Renal pelvis (tissue), 4 donors: ENCODE measurements around the gene DTD1. TPM values are rescaled to one million over a fixed set of nuclear protein-coding genes. Genes with fewer than 3 reads are reported as not detected.

ENCODE experiments used
- DNase-seq: peaks from one replicate; pipeline ENCODE4 v3.0.0-alpha.2; 2013
- polyA plus RNA-seq, 3 donors: library from polyadenylated mRNA; unstranded; fragments of 120-200 nt; gene quantifications; one replicate each; pipeline ENCODE4 v1.2.1, GENCODE V29; 2013; ENCODE audit not compliant: insufficient read length in 3 of 3

DTD1 gene
- polyA plus RNA-seq, 3 donors, result 30.3 to 35.5 (median 34.9) TPM

DNA sequence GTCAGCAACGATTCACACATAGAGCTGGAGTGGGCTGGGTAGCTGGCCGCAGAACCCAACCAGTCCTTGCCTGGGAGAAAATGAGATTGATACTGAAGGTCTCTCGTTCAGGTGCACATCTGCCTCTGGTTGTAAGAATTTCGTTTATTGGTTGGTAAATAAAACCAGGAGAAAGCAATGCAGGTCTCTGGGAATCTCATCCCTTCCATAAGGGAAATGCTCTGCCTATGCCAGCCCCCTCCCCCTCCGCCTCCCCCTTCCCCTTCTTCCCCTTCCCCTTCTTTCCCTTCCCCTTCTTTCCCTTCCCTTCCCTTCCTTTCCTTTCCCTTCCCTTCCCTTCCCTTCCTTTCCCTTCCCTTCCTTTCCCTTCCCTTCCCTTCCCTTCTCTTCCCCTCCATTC is 107.3 kb downstream of the DTD1 start:
- no peak for DNase-seq

DNA sequence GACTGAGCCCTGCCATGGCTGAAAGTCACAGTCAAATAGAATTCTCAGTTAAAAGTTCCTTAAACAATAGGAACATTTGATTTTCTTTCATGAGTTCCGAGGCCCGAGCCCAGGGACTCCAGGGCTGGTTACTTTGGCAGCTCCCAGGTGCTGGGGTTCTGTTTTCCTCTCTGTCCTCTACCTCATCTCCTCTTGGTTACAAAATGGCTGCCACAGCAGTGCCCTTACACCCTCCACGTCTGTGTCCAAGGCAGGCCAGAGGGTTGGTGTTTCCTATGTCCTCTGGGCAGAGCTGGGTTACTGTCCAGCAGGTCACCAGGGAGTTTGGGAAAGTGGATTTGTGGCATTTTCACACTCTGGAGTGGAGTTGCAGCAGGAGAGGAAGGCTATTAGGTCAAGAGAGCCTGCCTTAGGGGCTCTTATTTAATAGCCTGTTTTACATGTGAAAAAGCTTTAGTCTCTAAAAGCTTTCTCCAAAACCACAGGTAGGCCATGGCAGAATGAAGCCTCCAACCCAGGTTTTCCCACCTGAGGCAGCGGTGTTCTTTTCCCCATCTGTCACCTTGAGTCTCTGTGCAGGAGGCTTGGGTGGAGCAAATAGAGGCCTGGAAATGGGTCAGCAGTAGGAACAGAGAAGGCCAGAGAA is 111.0 kb downstream of the DTD1 start:
- no peak for DNase-seq

DNA sequence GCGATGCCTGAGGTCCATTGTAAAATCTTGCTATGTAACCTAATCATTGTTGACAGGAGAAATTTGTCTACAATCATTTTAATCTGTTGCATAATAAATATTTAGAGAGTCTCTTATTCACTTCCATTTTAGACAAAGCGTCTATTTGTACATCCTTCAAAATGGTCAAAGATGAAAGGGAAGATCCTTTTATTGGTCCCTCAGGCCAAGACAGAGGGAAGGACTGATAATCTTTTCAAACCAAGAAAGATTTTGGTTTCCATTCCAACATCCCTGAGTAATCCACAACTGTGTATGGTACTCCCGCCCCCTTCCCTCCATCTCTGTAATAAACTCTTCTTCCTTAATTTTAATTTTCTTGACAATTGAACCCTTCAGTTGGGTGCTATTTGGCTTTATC is 114.1 kb downstream of the DTD1 start:
- DNase-seq, result no peak

DNA sequence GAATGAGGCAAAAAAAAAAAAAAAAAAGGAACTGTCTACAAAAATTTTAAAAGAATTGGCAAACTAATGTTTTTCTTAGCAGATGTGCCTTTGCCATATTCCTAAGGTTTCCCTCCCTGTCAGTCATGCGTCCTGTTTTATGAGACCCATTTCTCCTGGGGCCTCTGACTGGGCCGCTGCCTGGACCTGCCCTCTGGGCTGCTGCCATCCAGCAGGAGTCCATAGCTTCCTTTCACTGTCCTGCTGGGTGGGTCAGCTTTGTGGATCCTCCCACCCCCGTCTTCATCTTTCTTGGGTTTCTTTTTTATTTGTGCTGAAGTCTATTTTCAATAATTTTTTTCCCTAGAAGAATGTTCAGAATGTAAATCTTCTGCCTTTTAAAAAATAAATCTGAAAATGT is 114.9 kb downstream of the DTD1 start:
- DNase-seq, result no peak

DNA sequence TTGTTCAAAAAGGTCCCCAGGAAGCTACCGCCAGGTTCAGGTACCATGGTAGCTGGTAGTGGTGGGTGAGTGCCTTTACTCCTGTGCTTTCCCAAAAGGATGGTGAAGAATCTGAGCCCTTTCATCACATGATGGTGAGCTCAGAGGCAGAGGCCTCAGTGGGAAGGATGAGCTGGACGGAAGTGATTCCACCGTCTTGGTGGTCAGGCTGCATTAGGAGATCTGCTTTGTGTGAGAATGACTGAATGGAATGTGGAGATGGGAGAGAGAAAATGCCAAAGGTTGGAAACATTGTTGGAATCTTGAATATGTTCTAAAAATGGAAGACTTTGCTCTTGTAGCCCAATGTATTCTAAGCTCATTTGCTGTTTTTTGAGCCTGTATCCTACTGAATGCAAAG is 117.6 kb downstream of the DTD1 start:
- no peak for DNase-seq

DNA sequence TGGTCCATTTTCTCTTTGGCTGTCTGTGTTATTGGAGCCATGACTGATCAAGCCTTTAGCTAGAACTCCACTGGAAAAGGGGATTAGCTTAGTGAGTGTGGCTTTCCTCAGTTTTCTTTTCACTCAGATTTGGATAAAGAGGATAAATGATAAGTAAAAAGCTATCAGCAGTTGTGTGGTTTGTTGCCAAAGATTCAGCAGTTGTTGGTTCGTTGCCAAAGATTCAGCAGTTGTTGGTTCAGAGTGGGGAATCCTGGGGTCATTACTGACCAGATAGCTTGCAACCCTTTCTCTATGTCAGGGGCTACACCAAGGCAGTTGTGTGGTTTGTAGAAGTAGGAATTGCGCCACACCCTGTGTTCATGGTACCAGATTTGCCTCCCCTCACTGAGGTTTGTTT is 118.1 kb downstream of the DTD1 start:
- no peak for DNase-seq

DNA sequence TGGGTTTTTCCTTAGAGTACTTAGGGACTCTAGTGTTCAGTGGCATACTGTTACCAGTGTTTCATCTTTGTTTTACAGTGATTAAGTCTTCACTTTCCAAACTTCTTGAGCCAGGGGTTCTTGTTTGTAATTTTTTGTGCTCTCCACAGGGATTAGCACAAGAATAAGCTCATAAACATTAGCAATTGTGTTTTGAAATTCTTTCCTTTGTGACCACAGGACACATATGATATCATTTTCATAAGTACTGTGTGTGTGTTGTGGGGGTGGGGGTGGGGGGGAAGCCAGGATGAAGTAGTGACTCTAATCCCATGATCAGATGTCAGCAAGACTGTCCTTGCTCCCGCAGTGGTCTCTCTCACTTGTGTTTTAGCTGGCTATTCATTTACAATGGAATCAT is 124.3 kb downstream of the DTD1 start:
- DNase-seq, result no peak

DNA sequence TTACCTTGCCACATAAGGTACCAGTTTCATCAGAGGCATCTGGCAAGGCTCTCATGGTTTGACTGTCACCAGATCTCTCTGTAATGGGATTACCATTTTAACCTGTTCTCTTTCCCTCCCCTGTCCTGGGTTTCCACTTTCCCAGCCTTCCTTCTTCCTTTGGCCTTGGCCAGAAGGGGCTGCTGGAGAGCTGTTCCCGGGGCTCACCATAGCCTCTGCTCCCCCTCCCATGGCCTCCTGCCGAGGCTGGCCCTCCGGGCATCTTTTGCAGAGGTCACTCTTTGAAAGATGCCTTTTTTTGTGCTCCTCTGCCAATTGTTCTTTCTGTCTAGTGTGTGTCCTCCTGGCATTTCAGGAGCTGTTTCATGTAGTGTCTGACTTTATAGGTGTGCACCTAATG is 125.0 kb downstream of the DTD1 start:
- DNase-seq, result no peak

DNA sequence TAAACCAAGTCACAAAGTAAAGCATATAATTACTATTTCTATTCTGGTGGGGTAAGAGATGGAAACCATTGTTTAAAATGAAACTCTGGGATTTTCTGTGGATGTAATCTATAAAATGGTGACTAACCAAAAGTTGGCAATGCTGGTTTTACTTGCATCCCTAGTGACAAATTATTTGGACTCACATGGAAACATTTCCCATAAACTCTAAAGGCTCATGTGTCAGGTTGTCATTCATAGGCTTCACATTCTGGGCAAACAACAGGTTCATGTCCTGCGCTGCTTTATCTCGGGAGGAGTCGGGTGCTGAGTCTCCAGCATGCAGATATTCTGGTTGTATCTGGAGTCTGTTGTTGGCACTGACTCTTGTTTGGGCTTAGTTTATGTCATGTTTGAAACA is 127.7 kb downstream of the DTD1 start:
- no peak for DNase-seq

DNA sequence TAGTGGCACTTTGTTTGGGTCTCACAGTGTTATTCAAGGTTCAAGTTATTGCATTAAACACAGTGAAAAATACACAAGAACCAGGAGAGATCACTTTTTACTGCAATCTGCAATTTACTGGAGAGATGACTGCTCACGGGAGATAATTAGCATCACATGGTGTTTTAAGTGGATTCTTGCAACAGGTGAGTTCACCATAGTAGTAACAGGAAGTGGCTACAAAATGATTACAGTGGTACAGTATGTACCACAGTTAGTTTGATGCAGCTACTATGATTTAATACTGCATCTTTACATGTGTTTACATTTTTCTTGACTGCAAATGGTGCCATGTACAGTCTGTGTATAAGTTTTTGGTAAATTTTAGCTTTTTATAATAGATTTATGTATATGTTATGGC is 129.2 kb downstream of the DTD1 start:
- no peak for DNase-seq

DNA sequence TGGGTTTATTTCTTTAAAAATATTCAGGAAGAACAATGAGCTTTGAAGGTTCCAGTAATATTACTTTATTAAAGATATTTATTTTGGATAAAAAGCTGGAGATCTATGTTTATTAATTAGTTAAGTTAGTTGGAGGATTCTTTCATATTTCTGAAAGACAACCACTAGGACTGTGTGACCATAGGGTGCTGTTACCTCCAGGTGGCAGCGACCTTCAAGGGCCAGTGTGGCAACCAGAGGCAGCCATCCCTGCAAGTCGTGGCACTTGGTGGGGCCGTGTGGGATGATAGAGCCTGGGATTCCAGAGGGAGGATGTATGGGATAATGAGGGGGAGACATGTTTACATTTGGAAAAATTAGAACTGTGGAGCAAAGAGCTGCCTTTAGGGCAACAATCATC is 130.3 kb downstream of the DTD1 start:
- no peak for DNase-seq

DNA sequence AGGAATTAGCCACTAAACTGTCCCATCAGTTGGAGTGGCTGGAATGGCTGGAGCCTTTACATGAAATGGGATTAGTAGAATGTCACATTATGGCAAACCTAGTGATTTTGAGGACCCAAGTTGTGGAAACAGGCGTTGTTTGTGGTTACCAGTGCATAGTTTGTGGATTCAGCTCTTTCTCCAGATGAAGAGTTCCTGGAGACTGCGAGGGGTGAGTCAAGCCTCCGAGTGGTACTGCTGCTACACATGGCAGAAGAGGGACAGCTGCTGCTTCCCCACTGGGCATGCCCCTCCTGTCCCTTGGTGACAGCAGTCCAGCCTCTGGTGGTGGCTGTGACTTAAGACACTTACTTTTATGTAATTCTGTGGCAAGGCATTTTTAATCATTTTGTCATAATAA is 131.6 kb downstream of the DTD1 start:
- no peak for DNase-seq

DNA sequence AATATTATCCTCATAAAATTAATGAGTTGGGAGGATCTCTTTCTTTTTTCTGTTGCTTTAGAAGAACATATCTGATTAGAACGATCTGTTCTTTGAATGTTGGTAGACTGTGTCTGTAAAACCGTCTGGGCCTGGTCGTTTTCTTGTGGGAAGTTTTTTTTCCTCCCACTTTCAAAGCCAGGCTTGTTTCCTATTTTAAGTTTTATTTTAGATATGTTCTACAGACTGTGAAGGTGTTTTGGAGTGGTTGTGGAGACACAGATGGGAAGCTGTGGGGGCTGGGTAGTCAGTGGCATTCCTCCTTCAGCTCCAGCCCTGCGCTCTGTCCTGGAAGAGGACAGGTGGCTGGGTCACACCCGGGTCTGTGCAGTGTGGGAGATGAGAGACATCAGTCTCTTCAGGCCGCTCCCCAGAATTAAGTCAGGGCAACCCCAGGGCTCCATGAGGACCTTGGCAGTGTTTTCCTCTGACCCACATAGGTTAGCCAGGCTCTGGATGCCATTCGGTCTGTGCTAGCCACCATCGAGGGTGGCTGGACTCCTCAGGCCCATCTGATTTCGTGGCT is 133.8 kb downstream of the DTD1 start:
- DNase-seq, result no peak

DNA sequence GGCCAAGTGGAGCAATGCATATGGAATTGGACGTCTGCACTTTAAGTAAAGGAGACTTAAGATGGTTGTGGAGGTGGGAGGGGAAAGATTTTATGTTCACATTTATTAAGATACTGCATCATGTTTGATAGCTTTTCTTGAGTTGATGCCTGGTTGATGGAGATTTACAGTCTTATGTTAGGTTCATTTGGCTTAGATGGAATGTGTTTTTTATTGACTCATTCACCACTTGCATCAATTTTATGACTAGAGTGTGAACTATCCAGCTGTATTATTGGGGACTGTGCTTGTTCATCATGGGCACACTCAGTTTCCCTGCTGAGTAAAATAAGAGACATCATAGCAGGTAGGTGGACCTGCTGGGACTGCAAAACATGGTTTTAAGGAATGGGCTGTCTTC is 134.5 kb downstream of the DTD1 start:
- DNase-seq, result no peak

DNA sequence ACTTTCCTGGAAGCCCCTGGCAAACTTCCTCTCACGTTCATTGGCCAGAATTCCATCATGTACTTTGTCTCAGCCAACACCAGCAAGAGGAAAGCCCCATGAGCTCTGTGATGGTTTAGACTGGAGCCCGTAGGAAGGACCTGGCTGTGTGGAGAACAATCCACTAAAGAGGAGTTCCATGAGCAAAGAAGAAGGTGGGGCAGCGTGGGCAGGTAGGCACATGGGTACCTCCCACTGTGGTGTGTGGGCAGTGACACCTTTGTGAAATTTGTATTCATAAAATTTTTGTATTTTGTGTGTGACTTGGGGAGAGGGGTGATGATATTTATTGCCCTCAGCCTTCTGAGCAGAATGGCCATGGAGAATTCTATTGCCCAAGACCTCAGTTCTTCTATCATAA is 136.2 kb downstream of the DTD1 start:
- DNase-seq, result no peak

DNA sequence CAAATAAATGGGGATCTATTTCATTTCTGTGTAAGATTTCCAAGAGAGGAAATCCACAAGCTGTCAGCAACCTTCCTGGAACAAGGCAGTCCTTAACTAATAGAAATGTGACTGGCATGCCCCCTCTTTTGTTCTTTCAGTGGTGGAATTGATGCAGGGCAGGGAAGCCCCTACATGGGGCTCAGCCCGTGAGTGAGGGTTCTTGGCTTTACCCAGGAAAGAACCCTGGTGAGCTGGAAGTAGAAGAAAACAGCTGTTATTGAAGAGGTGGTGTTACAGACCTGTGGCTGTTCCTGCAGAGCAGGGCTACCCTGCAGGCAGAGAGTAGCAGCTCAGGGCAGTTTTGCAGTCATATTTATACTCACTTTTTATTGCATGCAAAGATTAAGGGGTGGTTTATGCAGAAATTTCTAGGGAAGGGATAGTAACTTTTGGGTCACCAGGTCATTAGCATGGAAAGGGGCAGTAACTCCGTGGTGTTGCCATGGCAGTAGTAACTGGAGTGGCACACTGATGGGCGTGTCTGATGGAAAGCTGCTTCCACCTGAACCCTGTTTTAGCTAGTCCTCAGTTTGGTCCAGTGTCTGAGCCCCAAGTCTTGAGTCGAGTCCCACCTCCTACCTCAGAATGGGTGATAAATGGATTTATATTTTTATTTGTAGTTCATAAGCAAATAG is 137.1 kb downstream of the DTD1 start:
- DNase-seq, result no peak

DNA sequence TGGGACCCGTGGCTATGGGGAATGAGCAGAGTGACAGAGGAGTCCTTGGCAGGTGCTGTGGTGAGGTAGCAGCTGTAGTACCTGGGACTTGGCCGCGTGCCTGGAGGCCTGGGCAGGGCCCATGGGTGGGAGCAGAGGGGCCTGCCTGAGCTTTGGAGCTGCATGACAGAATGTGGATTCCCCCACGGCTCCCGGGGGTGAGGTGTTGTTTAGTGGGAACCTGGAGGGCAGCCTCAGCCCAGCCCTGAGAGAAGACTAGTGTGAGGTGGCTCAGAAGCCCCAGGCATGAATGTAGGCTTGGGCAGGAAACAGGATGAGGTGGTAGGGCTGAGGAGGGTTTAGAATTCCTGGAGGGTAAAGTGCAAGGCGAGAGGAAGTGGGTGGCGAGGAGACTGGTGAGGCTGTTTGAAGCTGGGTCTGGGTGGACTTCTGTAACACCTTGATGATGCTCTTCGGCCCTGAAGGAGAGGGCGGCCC is 139.2 kb downstream of the DTD1 start:
- no peak for DNase-seq

DNA sequence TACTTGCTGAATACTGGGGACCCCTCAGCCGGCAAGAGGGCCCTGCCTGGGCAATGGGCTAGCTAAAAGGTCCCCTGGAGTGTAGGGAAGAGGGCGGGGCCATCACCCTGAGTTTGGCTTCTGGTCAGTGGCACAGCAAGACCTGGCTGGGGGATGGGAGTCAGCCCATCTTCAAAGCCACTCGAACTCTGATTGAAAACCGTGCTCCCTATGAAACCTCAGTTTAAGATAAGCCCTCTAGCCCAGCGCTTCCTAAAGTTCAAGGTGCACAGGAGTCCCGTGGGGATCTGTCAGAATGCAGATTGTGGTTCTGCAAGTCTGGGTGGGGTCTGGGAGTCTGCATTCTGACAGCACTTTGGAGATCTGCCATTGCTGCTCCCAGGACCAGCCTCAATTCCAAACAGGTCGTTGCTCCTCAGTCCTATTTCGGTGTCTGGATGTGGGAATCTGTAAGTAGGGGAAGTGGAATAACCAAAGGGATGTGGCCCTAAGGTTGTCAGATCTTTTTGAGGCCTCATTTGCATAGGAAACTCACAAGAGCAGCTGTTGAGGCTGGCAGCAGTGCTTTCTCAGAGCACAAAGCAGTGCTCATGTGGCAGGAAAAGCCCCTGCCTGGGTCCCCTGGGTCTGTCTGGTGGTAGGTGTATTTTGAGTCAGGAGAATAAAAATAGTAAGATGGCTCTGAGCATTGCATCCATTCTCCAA is 140.5 kb downstream of the DTD1 start:
- no peak for DNase-seq

DNA sequence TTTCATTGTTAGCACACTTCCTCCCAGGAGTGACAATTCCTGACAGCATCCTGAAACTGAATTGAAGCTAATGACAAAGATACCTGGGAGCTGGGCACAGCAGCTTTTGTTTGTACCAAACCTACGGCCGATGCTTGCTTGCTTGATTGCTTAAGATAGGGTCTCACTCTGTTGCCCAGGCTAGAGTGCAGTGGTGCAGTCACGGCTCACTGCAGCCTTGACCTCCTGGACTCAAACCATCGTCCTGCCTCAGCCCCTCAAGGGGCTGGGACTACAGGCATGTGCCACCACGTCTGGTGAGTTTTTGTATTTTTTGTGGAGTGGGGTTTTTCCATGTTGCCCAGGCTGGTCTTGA is 141.0 kb downstream of the DTD1 start:
- DNase-seq, result no peak

DNA sequence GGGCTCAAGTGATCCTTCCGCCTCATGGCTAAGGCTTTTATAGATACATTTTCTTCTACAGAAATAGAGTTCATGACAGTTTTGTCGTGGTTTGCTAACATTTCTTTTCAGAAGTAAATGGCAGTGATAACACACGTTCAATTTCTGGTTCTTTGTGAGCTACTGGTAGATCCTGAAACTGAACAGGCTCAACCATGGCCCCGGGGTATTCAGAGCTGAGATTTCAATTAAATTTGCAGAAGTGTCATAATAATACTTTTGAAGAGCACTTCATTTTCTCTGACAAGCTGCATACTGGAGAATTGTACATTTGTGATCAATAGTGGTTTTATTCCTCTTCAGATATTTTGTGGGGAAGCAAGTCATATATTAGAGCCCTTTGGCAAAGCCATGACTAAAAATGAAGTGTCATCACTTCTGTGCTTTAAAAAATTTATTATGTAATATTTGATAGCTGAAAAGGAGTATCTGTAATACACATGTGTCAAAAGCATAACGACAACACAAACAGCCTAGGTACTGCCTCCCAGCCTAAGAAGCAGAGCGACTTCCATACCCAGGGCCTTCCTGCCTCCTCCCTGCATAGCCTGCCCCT is 141.5 kb downstream of the DTD1 start:
- DNase-seq, result no peak

DNA sequence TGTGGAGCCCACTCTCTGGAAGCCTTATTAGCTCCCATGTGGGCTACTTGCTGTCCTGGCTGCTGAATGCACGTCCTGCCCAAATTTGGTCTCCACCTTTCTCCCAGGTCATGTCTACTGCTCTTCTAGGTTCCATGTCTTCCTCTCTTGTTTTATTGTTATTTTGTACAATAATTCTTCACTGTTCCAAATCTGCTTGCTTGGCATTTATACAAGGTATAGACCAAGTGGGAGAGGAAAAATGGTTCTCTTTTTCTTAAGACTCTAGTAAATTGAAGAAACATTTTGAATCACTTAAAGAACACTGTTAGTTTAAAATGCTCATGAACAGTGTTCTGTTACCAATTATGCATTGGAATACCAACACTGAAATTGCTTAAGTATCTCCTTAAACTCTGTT is 144.1 kb downstream of the DTD1 start:
- DNase-seq, result no peak

DNA sequence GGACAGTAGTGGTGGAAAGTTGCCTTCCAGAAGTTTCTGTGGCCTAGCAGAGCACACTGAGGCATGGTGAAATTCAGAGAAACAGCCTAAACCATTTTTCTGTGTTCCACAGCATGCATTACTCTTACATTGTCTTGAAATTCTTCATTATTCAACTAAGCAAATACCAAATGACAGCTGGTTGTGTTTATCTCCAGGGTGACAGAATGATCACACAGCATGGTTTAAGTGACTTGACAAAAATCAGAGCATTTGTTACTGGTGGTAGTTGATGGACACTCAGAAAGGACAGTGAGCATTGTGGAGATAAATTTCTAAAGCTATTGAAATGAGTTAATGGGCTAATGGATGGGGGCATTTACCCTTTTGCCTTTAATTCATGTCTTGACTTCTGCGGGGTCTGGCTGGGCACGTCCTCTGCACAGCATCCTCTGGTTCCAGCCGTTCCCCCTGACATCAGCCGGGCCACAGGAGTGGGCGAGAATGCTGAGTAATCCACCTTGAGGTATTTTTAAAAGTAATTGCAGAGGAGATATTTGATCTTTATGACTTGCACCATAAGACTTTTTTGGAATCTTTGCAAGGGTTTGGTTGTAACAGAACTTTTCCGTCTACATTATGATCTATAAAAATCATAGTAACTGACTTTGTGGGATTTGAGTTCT is 146.8 kb downstream of the DTD1 start:
- no peak for DNase-seq
